Endothelial cell of umbilical vein (primary cell): Measurements from ENCODE around the gene ZNF423. TPM values are rescaled to one million over a fixed set of nuclear protein-coding genes. Genes with fewer than 3 reads are reported as not detected.

Source experiments
- BruUV-seq: library from RNA; stranded (reverse); fragments of 400-500 nt; replicated peaks from 2 replicates; lab custom pipeline; 2021; lab: Mats Ljungman, UMichigan
- CTCF ChIA-PET: fragments of 300-600, 350-600 bp; sonication (Branson Sonifier 250); formaldehyde crosslinking; loops from one replicate; lab custom pipeline; 2021; ENCODE audit warnings: antibody characterized with exemption, inconsistent platforms; lab: Charles Lee
- POLR2A ChIA-PET: fragments of 300-600, 350-600 bp; sonication (Branson Sonifier 250); formaldehyde crosslinking; loops from one replicate; lab custom pipeline; 2021; ENCODE audit warnings: antibody characterized with exemption, inconsistent platforms; lab: Charles Lee
- DNase-seq: peaks from one replicate; pipeline ENCODE4 v3.0.0-alpha.2; 2011; ENCODE audit warnings: low read depth, low spot score
- FAIRE-seq: peaks from 2 replicates; lab custom pipeline; 2011; peaks lifted over from hg19 to GRCh38; lab: Jason Lieb, UNC
- H2AFZ ChIP-seq: 2 replicates; pipeline ENCODE4 v1.6.0; 2012; ENCODE audit warnings: low read depth, low read length, control low read depth, inconsistent platforms
- H3K27ac ChIP-seq: 2 replicates; pipeline ENCODE4 v1.5.1; 2011; ENCODE audit warnings: low read depth, mild to moderate bottlenecking, control low read depth, low read length, moderate library complexity; ENCODE audit not compliant: insufficient read depth
- H3K27me3 ChIP-seq, 2 experiments: 2 replicates each; pipeline versions ENCODE4 v1.6.0 to v1.6.1; 2011; ENCODE audit warnings: low read length in 2 of 2, mixed read lengths in 1 of 2; ENCODE audit not compliant: control insufficient read depth in 2 of 2, insufficient read depth in 2 of 2
- H3K36me3 ChIP-seq, 2 experiments: 2 replicates in 1 of 2; 3 replicates in 1 of 2; pipeline ENCODE4 v1.5.1; 2011; ENCODE audit warnings: low read length in 2 of 2, mild to moderate bottlenecking in 1 of 2, moderate library complexity in 1 of 2; ENCODE audit not compliant: control insufficient read depth in 2 of 2, insufficient read depth in 2 of 2; ENCODE audit errors: extremely low read depth in 1 of 2
- H3K4me1 ChIP-seq: 3 replicates; pipeline ENCODE4 v1.5.1; 2011; ENCODE audit warnings: mild to moderate bottlenecking, low read length; ENCODE audit not compliant: control insufficient read depth, insufficient read depth; ENCODE audit errors: extremely low read depth
- H3K4me2 ChIP-seq: 2 replicates; pipeline ENCODE4 v1.6.1; 2011; ENCODE audit warnings: low read length, control low read depth, mixed read lengths; ENCODE audit not compliant: insufficient read depth
- H3K4me3 ChIP-seq, 3 experiments: fragments of 200-600 bp in 1 of 3; sonication (generic), shearing (Covaris generic) in 1 of 3; replicated peaks in 1 of 3; 2 replicates each; pipeline ENCODE4 v1.5.1; 2011 to 2016; ENCODE audit warnings: control low read depth in 3 of 3, low read length in 3 of 3, mild to moderate bottlenecking in 2 of 3, inconsistent platforms in 1 of 3, low read depth in 1 of 3, moderate library complexity in 1 of 3; ENCODE audit not compliant: insufficient read depth in 1 of 3
- H3K79me2 ChIP-seq: 2 replicates; pipeline ENCODE4 v1.6.0; 2012; ENCODE audit warnings: low read length, inconsistent platforms; ENCODE audit not compliant: control insufficient read depth, insufficient read depth
- H3K9ac ChIP-seq: replicated peaks from 2 replicates; pipeline ENCODE3; 2011; ENCODE audit warnings: low read length, control low read depth; ENCODE audit not compliant: insufficient read depth; ENCODE audit errors: extremely low read depth
- H3K9me1 ChIP-seq: replicated peaks from 3 replicates; pipeline ENCODE4 v1.6.0; 2011; ENCODE audit warnings: mild to moderate bottlenecking, low read length; ENCODE audit not compliant: control insufficient read depth, insufficient read depth; ENCODE audit errors: extremely low read depth
- H3K9me3 ChIP-seq: replicated peaks from 2 replicates; pipeline ENCODE4 v1.5.1; 2012; ENCODE audit warnings: low read length, inconsistent platforms; ENCODE audit not compliant: control insufficient read depth, insufficient read depth
- H4K20me1 ChIP-seq: replicated peaks from 2 replicates; pipeline ENCODE3; 2011; ENCODE audit warnings: mild to moderate bottlenecking, low read length; ENCODE audit not compliant: control insufficient read depth, insufficient read depth; ENCODE audit errors: extremely low read depth
- FOS ChIP-seq: IDR thresholded peaks from 2 replicates; pipeline ENCODE4 v1.6.1; 2011; ENCODE audit warnings: mild to moderate bottlenecking, low read length, moderate library complexity, borderline replicate concordance; ENCODE audit not compliant: insufficient read depth
- GATA2 ChIP-seq: IDR thresholded peaks from 2 replicates; pipeline ENCODE4 v1.7.0; 2011; ENCODE audit warnings: low read depth, mild to moderate bottlenecking, moderate library complexity, mixed read lengths, low read length; ENCODE audit not compliant: insufficient read length, insufficient read depth
- POLR2A ChIP-seq: IDR thresholded peaks from 2 replicates; pipeline ENCODE4 v1.6.1; 2012; ENCODE audit warnings: low read depth, mild to moderate bottlenecking, control low read depth, low read length
- dilution Hi-C: fragments of 300-500 bp; cut with MboI; formaldehyde crosslinking; loops from one replicate; pipeline ENCODE4 v1.15.0; 2019; ENCODE audit warnings: low sequenced_read_pairs; ENCODE audit not compliant: extremely low pct_ligation_motif_present
- intact Hi-C: fragments of 100-400 bp; cut with micrococcal nuclease; formaldehyde crosslinking; loops from one replicate; pipeline ENCODE4 v1.10.0; 2022
- polyA plus RNA-seq, 4 experiments: library from polyadenylated mRNA; depleted of rRNA in 3 of 4; stranded (reverse) in 3 of 4; unstranded in 1 of 4; fragments of >200 nt; gene quantifications; 2 replicates each; pipeline versions ENCODE4 v1.2.1 to v1.2.3, GENCODE V29; 2011 to 2012; ENCODE audit warnings: missing spikeins in 1 of 4
- total RNA-seq: library from RNA; stranded (reverse); gene quantifications from 2 replicates; pipeline ENCODE4 v1.2.3, GENCODE V29; 2021
- TF ChIP-seq, protein P1 (sequence below): IDR thresholded peaks from 2 replicates; pipeline ENCODE4 v1.6.1; 2011; ENCODE audit not compliant: insufficient read depth, insufficient read length
- TF ChIP-seq, protein P2 (sequence below), 2 donors: IDR thresholded peaks; 1 replicate in 1 of 2; 2 replicates in 1 of 2; pipeline ENCODE4 v1.5.1; 2011; ENCODE audit warnings: low read length in 2 of 2, mild to moderate bottlenecking in 2 of 2, moderate library complexity in 2 of 2, control low read depth in 1 of 2, inconsistent platforms in 1 of 2, low read depth in 1 of 2; ENCODE audit not compliant: insufficient read depth in 1 of 2; ENCODE audit errors: extremely low read depth in 1 of 2

Gene ZNF423
- total and polyA plus RNA-seq, 2 donors (not counting 3 experiments of a cell fraction or from before 2014, with no cell fraction given): 2.2 to 8.1 TPM

DNA sequence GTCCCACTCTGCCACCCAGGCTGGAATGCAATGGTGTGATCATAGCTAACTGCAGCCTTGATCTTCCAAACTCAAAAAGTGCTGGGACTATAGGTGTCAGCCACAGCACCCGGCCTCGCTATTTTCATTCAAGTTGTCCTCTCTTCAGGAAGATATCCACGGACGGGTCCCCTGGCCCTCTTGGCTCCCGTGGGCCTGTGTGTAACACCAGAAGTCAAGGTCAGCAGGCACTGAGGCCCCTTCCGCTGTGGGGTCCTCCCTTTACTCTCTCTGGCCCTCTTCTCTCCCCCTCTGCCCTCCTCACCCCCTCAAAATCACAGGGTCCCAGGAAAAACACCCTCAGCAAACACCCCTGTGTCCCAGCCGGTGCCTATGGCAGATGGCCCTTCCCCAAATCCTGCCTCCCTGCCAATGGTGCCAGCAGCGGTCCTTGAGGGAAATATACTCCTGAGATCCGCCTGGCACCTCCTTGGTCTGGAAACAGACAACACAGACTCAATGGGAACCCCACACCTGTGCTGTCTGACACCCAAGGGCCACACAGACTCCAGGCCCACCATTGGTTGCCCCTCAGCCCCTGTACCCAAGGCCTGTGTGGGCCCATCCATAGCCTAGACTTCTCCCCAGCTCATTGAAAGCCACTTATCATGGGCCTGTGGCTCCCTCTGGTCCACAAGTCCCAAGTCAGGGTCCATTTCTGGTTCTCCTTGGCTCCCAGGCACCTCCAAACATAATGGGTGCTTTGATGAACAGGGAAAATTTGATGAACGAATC is 221.5 kb downstream of the ZNF423 start:
- ChIA-PET POLR2A (no interaction called here), CTCF (interaction anchor here (1.6 kb wide), 1 partner anchor 42 kb away, joined by 5 read pairs; no protein-coding TSS in a partner anchor)
- BruUV-seq: no TSS peak
- TF ChIP-seq FOS (no peak), GATA2 (no peak), POLR2A (no peak)
- TF ChIP-seq, protein P1, sequence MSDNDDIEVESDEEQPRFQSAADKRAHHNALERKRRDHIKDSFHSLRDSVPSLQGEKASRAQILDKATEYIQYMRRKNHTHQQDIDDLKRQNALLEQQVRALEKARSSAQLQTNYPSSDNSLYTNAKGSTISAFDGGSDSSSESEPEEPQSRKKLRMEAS: no peak
- TF ChIP-seq, protein P2, sequence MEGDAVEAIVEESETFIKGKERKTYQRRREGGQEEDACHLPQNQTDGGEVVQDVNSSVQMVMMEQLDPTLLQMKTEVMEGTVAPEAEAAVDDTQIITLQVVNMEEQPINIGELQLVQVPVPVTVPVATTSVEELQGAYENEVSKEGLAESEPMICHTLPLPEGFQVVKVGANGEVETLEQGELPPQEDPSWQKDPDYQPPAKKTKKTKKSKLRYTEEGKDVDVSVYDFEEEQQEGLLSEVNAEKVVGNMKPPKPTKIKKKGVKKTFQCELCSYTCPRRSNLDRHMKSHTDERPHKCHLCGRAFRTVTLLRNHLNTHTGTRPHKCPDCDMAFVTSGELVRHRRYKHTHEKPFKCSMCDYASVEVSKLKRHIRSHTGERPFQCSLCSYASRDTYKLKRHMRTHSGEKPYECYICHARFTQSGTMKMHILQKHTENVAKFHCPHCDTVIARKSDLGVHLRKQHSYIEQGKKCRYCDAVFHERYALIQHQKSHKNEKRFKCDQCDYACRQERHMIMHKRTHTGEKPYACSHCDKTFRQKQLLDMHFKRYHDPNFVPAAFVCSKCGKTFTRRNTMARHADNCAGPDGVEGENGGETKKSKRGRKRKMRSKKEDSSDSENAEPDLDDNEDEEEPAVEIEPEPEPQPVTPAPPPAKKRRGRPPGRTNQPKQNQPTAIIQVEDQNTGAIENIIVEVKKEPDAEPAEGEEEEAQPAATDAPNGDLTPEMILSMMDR (IDR thresholded peaks at IDR 0.05; ENCODE audit: extremely low read depth in 1 of 2, insufficient read depth in 1 of 2, low read depth in 1 of 2, low read length in 2 of 2): no peak
- no peak for DNase-seq
- Histone ChIP-seq H3K79me2 (no peaks in the 10 kb centered on the region), H3K4me2 (no peak overlapping the region), H3K36me3 (no peaks in the 10 kb centered on the region), H3K4me1 (peaks cover 5% of the 10 kb centered on the region), H3K9me1 (no peaks in the 10 kb centered on the region), H3K27ac (no peak overlapping the region), H3K27me3 (no peaks in the 10 kb centered on the region), H3K9me3 (no peaks in the 10 kb centered on the region), H2AFZ (no peak overlapping the region), H3K9ac (no peak overlapping the region), H4K20me1 (no peaks in the 10 kb centered on the region), H3K4me3 (no peak overlapping the region)
- dilution Hi-C loops: no loop called here
- intact Hi-C loops: no loop called here
- FAIRE-seq: no peak
